Activated naive CD4-positive, alpha-beta T cell treated with anti-CD3 and anti-CD28 coated beads, Interleukin-2, amount 10 ng/mL, durations not matched to agents 7 days and 5 days (primary cell): ENCODE results near the gene BRPF1.

ENCODE experiments used
- CTCF ChIA-PET: fragments of 350-600 bp; sonication (Branson Sonifier 250); formaldehyde crosslinking; loops from one replicate; lab custom pipeline; 2021; ENCODE audit warnings: antibody characterized with exemption; lab: Charles Lee
- DNase-seq: peaks from one replicate; pipeline ENCODE4 v3.0.0-alpha.2; 2020
- H3K27ac Mint-ChIP-seq: one replicate; pipeline ENCODE4 v1.8.0; 2021; ENCODE audit warnings: mild to moderate bottlenecking, moderate library complexity, mixed read lengths
- H3K27me3 Mint-ChIP-seq: one replicate; pipeline ENCODE4 v1.8.0; 2021; ENCODE audit warnings: mild to moderate bottlenecking, mixed read lengths
- H3K36me3 Mint-ChIP-seq: one replicate; pipeline ENCODE4 v1.8.0; 2021; ENCODE audit warnings: mixed read lengths
- H3K4me1 Mint-ChIP-seq: one replicate; pipeline ENCODE4 v1.8.0; 2021; ENCODE audit warnings: mixed read lengths
- H3K4me3 Mint-ChIP-seq: one replicate; pipeline ENCODE4 v1.8.0; 2021; ENCODE audit warnings: mild to moderate bottlenecking, moderate library complexity, mixed read lengths
- H3K9me3 Mint-ChIP-seq: one replicate; pipeline ENCODE4 v1.8.0; 2021; ENCODE audit warnings: mixed read lengths

BRPF1 gene

GRCh38 chr3:9776896-9777693 is 45.6 kb downstream of the BRPF1 start:
- no peak for DNase-seq
- H3K4me3 Mint-ChIP-seq = no peak overlapping the region
- peaks cover 4% of the 10 kb centered on the region for H3K27me3 Mint-ChIP-seq
- no peaks in the 10 kb centered on the region for H3K9me3 Mint-ChIP-seq
- no peak overlapping the region for H3K27ac Mint-ChIP-seq
- CTCF ChIA-PET = interaction anchor here (1.4 kb wide), 1 partner anchor 9 kb away, joined by 4 read pairs; no protein-coding TSS in a partner anchor
- peaks cover 39% of the 10 kb centered on the region for H3K4me1 Mint-ChIP-seq
- peaks cover 27% of the 10 kb centered on the region for H3K36me3 Mint-ChIP-seq

DNA sequence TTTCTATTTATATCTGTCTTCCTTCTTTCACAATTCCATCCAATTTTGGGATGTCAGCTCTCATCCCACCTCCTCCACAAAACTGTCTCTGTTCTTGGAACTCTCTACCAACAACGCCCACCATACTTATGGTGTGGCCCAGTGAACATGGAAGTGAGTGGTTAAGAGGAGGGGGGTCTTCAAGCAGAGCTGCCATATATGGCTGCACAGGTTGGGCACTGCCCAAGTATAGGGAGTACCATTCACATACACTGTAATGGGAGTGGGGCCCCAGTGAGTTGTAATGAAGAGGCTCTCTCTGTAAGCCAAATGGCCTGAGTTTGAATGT is 46.1 kb downstream of the BRPF1 start:
- peaks cover 33% of the 10 kb centered on the region for H3K36me3 Mint-ChIP-seq
- H3K27ac Mint-ChIP-seq = no peak overlapping the region
- CTCF ChIA-PET = interaction anchor here (1.0 kb wide), 2 partner anchors 27 to 45 kb away, joined by 3 read pairs; no protein-coding TSS in a partner anchor
- no peak for DNase-seq
- no peak overlapping the region for H3K4me3 Mint-ChIP-seq
- no peaks in the 10 kb centered on the region for H3K9me3 Mint-ChIP-seq
- H3K4me1 Mint-ChIP-seq = peaks cover 45% of the 10 kb centered on the region
- peaks cover 4% of the 10 kb centered on the region for H3K27me3 Mint-ChIP-seq

DNA sequence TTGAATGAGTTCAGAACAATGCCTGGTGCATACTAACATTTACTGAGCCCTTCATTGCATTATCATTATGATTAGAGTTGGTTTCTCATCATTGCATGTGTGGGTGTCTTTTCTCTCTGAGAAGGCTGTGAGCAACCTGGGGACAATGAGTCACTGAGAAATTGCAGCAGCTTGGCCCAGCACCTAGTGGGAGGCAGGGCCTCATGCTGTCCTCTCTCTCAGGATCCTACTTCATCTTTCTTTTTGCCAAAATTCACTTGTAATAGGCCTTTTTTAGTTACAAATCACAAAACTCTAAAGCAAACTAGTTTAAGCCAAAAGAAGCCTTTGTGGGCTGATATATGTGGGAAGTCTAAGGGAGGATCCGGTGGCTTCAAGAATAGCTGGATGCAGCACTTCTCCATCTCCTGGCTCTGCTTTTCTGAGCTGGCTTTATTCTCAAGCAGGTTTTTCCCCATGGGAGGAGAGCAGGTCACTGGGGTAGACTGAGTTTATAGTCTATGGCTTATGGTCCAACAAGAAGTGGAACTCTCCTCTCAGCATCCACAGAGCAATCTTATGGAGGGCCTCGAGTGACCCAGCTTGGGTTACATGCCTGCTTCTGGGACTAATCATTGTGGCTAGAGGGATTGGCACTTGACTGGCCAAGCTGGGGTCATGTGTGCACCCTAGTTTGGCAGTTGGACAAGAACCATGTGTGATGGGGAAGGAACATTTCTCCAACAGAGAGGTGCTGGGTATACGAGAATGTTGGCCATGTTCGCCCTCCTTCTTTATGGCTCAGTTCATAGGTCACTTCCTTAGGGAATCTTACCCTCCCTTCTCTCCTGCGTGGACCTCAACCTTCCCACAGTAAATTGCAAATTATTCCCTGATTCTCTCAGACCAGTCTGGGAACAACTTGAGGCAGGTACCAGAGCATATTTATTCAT is 46.9 kb downstream of the BRPF1 start:
- Mint-ChIP-seq H3K27me3 (no peaks in the 10 kb centered on the region), H3K27ac (peak overlapping the region; percentile 91), H3K4me3 (no peak overlapping the region), H3K4me1 (peaks cover 47% of the 10 kb centered on the region), H3K9me3 (no peaks in the 10 kb centered on the region), H3K36me3 (peaks cover 37% of the 10 kb centered on the region)
- no peak for DNase-seq
- CTCF ChIA-PET = interaction anchor here (1.0 kb wide), 2 partner anchors 26 to 46 kb away, joined by 3 read pairs; no protein-coding TSS in a partner anchor

DNA sequence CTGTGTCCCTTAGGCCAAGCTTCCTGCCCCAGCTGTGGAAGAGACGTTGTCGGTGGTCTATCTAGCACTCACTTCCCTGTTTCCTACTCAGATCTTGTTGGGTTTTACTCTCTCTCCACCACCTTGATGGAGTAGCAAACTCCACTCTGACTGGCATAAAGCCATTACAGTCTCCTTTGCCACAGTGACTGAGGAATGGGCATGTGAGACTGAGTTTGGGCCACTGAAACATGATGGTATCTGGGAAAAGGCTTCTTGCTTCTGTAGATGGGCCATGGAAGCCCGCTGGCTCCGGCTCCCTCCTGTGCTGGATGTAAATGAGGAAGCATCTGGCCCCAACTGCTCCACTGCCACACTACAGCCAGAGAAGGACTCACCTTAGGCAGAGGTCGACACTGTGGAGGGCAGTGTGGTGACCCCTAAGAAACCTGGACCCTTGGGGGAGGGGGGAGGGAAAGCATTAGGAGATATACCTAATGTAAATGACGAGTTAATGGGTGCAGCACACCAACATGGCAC is 47.6 kb downstream of the BRPF1 start:
- Mint-ChIP-seq H3K9me3 (no peaks in the 10 kb centered on the region), H3K4me3 (no peak overlapping the region), H3K27me3 (no peaks in the 10 kb centered on the region), H3K27ac (peak overlapping the region; percentile 91), H3K4me1 (peaks cover 47% of the 10 kb centered on the region), H3K36me3 (peaks cover 40% of the 10 kb centered on the region)
- CTCF ChIA-PET = interaction anchor here (1.1 kb wide), 1 partner anchor 167 kb away, joined by 5 read pairs; no protein-coding TSS in a partner anchor
- DNase-seq = no peak

- H3K4me3 Mint-ChIP-seq = peak overlapping the region; percentile 31
- no peaks in the 10 kb centered on the region for H3K27me3 Mint-ChIP-seq
- no peaks in the 10 kb centered on the region for H3K9me3 Mint-ChIP-seq
- H3K4me1 Mint-ChIP-seq = peaks cover 47% of the 10 kb centered on the region
- CTCF ChIA-PET = interaction anchor here (1.1 to 1.3 kb wide), 2 partner anchors 153 to 166 kb away, joined by 4 to 5 read pairs; no protein-coding TSS in a partner anchor
- DNase-seq = peak; percentile 53
- H3K27ac Mint-ChIP-seq = peak overlapping the region; percentile 91
- H3K36me3 Mint-ChIP-seq = peaks cover 43% of the 10 kb centered on the region
Measured at GRCh38 chr3:9779721-9780457, 48.4 kb downstream of the BRPF1 start.

DNA sequence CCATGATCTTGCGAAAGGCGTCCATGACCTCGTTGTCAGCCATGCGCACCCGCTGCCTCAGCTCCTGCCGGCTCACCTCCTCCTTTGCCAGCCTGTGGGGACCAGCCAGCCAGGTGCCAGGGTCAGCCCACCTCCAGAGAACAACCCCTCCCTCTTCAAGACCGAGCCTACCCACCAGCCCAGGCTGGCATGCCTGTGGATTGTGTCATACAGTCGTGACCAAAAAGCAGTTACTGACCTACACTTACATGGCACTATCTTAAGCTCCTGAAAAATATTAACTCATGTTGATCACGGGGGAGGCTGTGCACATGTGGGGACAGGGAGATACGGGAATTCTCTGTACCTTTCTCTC is 48.9 kb downstream of the BRPF1 start:
- H3K36me3 Mint-ChIP-seq = peaks cover 47% of the 10 kb centered on the region
- peak overlapping the region; percentile 3 for H3K4me3 Mint-ChIP-seq
- peak overlapping the region; percentile 91 for H3K27ac Mint-ChIP-seq
- CTCF ChIA-PET = interaction anchor here (0.8 to 1.3 kb wide), 4 partner anchors 10 to 166 kb away, joined by 3 to 5 read pairs (median 4); no protein-coding TSS in a partner anchor
- no peaks in the 10 kb centered on the region for H3K27me3 Mint-ChIP-seq
- no peaks in the 10 kb centered on the region for H3K9me3 Mint-ChIP-seq
- no peak for DNase-seq
- H3K4me1 Mint-ChIP-seq = peaks cover 47% of the 10 kb centered on the region

DNA sequence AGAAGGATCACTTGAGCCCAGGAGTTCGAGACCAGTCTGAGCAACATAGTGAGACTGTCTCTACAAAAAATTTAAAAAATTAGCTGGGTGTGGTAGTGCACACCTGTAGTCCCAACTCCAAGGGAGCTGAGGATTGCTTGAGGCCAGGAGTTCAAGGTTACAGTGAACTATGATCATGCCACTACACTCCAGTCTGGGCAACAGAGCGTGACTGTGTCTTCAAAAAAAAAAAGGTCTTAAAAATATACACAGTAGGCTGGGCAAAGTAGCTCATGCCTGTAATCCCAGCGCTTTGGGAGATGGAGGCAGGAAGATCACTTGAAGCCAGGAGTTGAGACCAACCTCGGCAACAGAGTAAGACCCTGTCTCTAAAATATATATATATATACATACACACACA is 49.4 kb downstream of the BRPF1 start:
- Mint-ChIP-seq H3K4me1 (peaks cover 47% of the 10 kb centered on the region), H3K4me3 (no peak overlapping the region), H3K9me3 (no peaks in the 10 kb centered on the region), H3K27ac (peak overlapping the region; percentile 91), H3K36me3 (peaks cover 49% of the 10 kb centered on the region), H3K27me3 (no peaks in the 10 kb centered on the region)
- CTCF ChIA-PET = interaction anchor here (0.7 to 1.3 kb wide), 4 partner anchors 9 to 152 kb away, joined by 3 to 4 read pairs (median 3); no protein-coding TSS in a partner anchor
- DNase-seq = no peak

DNA sequence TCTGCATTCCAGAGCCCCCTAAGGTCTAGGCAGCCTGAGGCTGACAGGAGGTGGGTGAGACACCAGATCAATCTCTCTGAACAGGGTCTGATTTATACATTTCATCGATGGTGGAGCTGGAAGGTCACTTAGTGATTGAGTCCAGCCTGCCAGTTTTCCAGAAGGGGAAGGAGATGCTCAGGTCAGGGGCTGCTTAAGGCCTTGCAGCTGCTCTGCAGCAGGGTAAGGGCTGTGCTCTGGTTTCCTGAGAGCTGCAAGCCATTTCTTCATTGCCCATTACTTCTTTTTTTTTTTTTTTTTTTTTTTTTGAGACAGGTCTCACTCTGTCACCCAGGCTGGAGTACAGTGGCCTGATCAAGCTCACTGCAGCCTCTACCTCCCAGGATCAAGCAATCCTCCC is 50.0 kb downstream of the BRPF1 start:
- no peak overlapping the region for H3K4me3 Mint-ChIP-seq
- no peaks in the 10 kb centered on the region for H3K9me3 Mint-ChIP-seq
- H3K27ac Mint-ChIP-seq = peak overlapping the region; percentile 60
- peaks cover 54% of the 10 kb centered on the region for H3K36me3 Mint-ChIP-seq
- DNase-seq = no peak
- CTCF ChIA-PET = interaction anchor here (0.7 to 1.3 kb wide), 6 partner anchors 15 to 300 kb away, joined by 3 to 4 read pairs (median 3); no protein-coding TSS in a partner anchor
- H3K4me1 Mint-ChIP-seq = peaks cover 52% of the 10 kb centered on the region
- H3K27me3 Mint-ChIP-seq = no peaks in the 10 kb centered on the region

- Mint-ChIP-seq H3K4me3 (no peak overlapping the region), H3K4me1 (peaks cover 56% of the 10 kb centered on the region), H3K27me3 (no peaks in the 10 kb centered on the region), H3K9me3 (no peaks in the 10 kb centered on the region), H3K27ac (peak overlapping the region; percentile 46), H3K36me3 (peaks cover 59% of the 10 kb centered on the region)
- DNase-seq = no peak
- CTCF ChIA-PET = interaction anchor here (0.5 to 1.4 kb wide), 10 partner anchors 12 to 478 kb away, joined by 3 to 5 read pairs (median 3); partner anchors contain the start of gene CAMK1
Measured at GRCh38 chr3:9781978-9782603, 50.6 kb downstream of the BRPF1 start.

DNA sequence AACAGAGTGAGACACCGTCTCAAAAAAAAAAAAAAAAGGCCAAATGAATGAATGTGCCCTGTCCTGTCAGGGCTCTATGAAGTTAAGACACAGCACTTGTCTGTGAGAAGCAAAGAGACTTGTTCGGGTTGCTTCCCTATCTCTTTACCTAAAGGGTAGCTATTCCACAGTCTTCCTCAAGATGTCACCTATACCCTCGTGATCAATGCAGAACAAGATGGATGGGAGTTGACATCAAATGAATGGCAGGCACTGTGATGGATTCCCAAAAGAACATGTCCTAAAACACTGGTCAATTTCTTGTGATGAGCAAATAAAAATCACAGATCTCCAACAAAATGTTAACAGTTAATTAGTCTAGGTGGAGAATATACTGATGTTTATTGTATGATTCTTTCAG is 51.2 kb downstream of the BRPF1 start:
- no peak overlapping the region for H3K27ac Mint-ChIP-seq
- no peaks in the 10 kb centered on the region for H3K27me3 Mint-ChIP-seq
- H3K4me3 Mint-ChIP-seq = no peak overlapping the region
- no peaks in the 10 kb centered on the region for H3K9me3 Mint-ChIP-seq
- CTCF ChIA-PET = interaction anchor here (0.9 to 1.4 kb wide), 7 partner anchors 13 to 299 kb away, joined by 3 to 4 read pairs (median 3); partner anchors contain the start of gene CAMK1
- peaks cover 65% of the 10 kb centered on the region for H3K36me3 Mint-ChIP-seq
- H3K4me1 Mint-ChIP-seq = peaks cover 62% of the 10 kb centered on the region
- DNase-seq = no peak

DNA sequence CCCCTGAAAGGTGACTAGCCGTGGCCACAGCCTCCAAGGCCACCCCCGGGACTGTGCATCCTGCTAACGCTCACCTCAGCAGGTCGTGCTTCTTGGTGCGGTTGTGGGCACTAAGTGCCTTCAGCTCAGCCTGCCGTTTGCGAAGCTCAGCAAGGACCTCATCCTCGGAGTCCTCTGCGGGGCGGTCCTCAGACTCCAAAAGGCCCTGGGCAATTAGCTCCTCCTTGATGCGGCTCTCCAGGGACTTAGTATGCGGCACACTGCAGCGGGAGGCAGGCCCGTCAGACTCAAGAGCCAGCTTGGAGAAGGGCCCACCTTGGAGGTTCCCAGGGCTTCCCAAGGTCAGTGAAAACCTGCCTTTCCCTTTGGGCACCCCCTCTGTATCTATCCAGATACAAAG is 52.4 kb downstream of the BRPF1 start:
- H3K27me3 Mint-ChIP-seq = no peaks in the 10 kb centered on the region
- no peaks in the 10 kb centered on the region for H3K9me3 Mint-ChIP-seq
- H3K36me3 Mint-ChIP-seq = peaks cover 65% of the 10 kb centered on the region
- peaks cover 58% of the 10 kb centered on the region for H3K4me1 Mint-ChIP-seq
- H3K4me3 Mint-ChIP-seq = no peak overlapping the region
- DNase-seq = no peak
- no peak overlapping the region for H3K27ac Mint-ChIP-seq
- CTCF ChIA-PET = no interaction called here

DNA sequence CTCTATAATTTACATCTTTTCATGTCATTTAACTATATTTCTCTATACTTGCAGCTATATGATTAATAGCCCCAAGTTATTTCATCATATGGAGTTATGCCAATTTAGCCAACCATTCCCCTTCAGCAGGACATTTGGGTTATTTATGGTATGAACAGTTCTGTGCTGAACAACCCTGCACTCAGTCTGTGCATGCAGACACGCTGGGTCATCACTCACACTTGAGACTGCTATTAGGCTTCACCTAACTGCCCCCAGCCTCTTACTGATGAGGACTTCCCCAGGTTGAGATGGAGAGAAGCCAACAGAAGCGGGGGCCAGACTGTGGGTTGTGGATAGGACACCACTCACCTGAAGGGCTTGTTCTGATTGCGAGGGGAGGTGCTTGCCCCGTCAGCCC is 53.4 kb downstream of the BRPF1 start:
- peaks cover 53% of the 10 kb centered on the region for H3K4me1 Mint-ChIP-seq
- no peaks in the 10 kb centered on the region for H3K27me3 Mint-ChIP-seq
- DNase-seq = no peak
- H3K4me3 Mint-ChIP-seq = no peak overlapping the region
- peaks cover 68% of the 10 kb centered on the region for H3K36me3 Mint-ChIP-seq
- H3K27ac Mint-ChIP-seq = no peak overlapping the region
- CTCF ChIA-PET = no interaction called here
- H3K9me3 Mint-ChIP-seq = no peaks in the 10 kb centered on the region

GRCh38 chr3:9785602-9786001 is 54.1 kb downstream of the BRPF1 start:
- Mint-ChIP-seq H3K4me1 (peaks cover 53% of the 10 kb centered on the region), H3K36me3 (peaks cover 68% of the 10 kb centered on the region), H3K9me3 (no peaks in the 10 kb centered on the region), H3K4me3 (no peak overlapping the region), H3K27me3 (no peaks in the 10 kb centered on the region), H3K27ac (peak overlapping the region; percentile 28)
- no peak for DNase-seq
- CTCF ChIA-PET = interaction anchor here (0.9 kb wide), 1 partner anchor 24 kb away, joined by 3 read pairs; no protein-coding TSS in a partner anchor
